HepG2 (cell line): ENCODE results near the gene POLR3K. TPM values are rescaled to one million over a fixed set of nuclear protein-coding genes. Genes with fewer than 3 reads are reported as not detected.
A peak's percentile ranks its signal among the peaks of the same experiment; 100 is the strongest.

Experiments used
- AGO2 ChIP-seq: fragments of 200-400 bp; formaldehyde crosslinking; optimal IDR thresholded peaks from 2 replicates; pipeline ENCODE3; 2017; ENCODE audit warnings: mild to moderate bottlenecking, low read depth, low read length, moderate library complexity
- ARID2 ChIP-seq: sonication (generic); formaldehyde crosslinking; IDR thresholded peaks from 2 replicates; pipeline ENCODE4 v1.8.1; 2022; ENCODE audit warnings: mild to moderate bottlenecking, missing genetic modification reagents, borderline replicate concordance
- ATAD3A ChIP-seq: sonication (generic); formaldehyde crosslinking; IDR thresholded peaks from 2 replicates; pipeline ENCODE4 v1.4.0; 2020; ENCODE audit warnings: missing genetic modification reagents
- BCLAF1 ChIP-seq: fragments of 450-650 bp; IDR thresholded peaks from 2 replicates; pipeline ENCODE4 v1.6.1; 2017; ENCODE audit warnings: mild to moderate bottlenecking
- BORCS8-MEF2B ChIP-seq: sonication (generic); formaldehyde crosslinking; IDR thresholded peaks from 2 replicates; pipeline ENCODE4 v1.8.0; 2022; ENCODE audit warnings: mild to moderate bottlenecking, missing genetic modification reagents
- GATAD2A ChIP-seq: IDR thresholded peaks from 2 replicates; pipeline ENCODE4 v1.6.1; 2016
- HMGA1 ChIP-seq: sonication (generic); formaldehyde crosslinking; conservative IDR thresholded peaks from 2 replicates; pipeline ENCODE4 v1.4.0; 2020; ENCODE audit warnings: missing genetic modification reagents
- ISX ChIP-seq: sonication (generic); formaldehyde crosslinking; conservative IDR thresholded peaks from 2 replicates; pipeline ENCODE4 v1.5.0; 2020; ENCODE audit warnings: missing genetic modification reagents
- MLLT10 ChIP-seq: sonication (generic); formaldehyde crosslinking; IDR thresholded peaks from 2 replicates; pipeline ENCODE4 v1.4.0; 2020; ENCODE audit warnings: missing genetic modification reagents
- TERF1 ChIP-seq: sonication (generic); formaldehyde crosslinking; IDR thresholded peaks from 2 replicates; pipeline ENCODE4 v1.8.0; 2022; ENCODE audit warnings: mild to moderate bottlenecking, missing genetic modification reagents, moderate library complexity
- ZNF138 ChIP-seq: sonication (generic); formaldehyde crosslinking; IDR thresholded peaks from 2 replicates; pipeline ENCODE4 v1.5.0; 2020; ENCODE audit warnings: mild to moderate bottlenecking, low read depth, missing genetic modification reagents
- ZNF160 ChIP-seq: sonication (generic); formaldehyde crosslinking; IDR thresholded peaks from 2 replicates; pipeline ENCODE4 v1.8.0; 2022; ENCODE audit warnings: mild to moderate bottlenecking, inconsistent platforms, missing genetic modification reagents
- ZNF350 ChIP-seq: sonication (generic); formaldehyde crosslinking; IDR thresholded peaks from 2 replicates; pipeline ENCODE4 v1.4.0; 2020; ENCODE audit warnings: mild to moderate bottlenecking, low read depth, missing genetic modification reagents, borderline replicate concordance
- polyA plus RNA-seq, 8 experiments: library from polyadenylated mRNA; depleted of rRNA in 3 of 8; stranded (reverse) in 7 of 8; unstranded in 1 of 8; fragments of >200 nt; fragmentation: Illumina TruSeq in 4 of 8; extraction: Trizol in 4 of 8; gene quantifications; 2 replicates each; pipeline versions ENCODE4 v1.2.1 to v1.2.3, GENCODE V29; 2011 to 2016; ENCODE audit warnings: low read depth in 4 of 8, missing spikeins in 1 of 8, mixed read lengths in 1 of 8; ENCODE audit not compliant: insufficient read depth in 1 of 8
- total RNA-seq, 5 experiments: library from RNA; depleted of rRNA; stranded (reverse); fragments of >200 nt; fragmentation: Illumina TruSeq; extraction: Trizol; gene quantifications; 2 replicates each; pipeline ENCODE4 v1.2.3, GENCODE V29; 2016; ENCODE audit warnings: low read depth in 1 of 5
- TF ChIP-seq, protein P1 (sequence below): sonication (generic); formaldehyde crosslinking; IDR thresholded peaks from 2 replicates; pipeline ENCODE4 v1.4.0; 2020; ENCODE audit warnings: missing genetic modification reagents
- TF ChIP-seq, protein P2 (sequence below): sonication (generic); formaldehyde crosslinking; IDR thresholded peaks from 2 replicates; pipeline ENCODE4 v1.8.0; 2022; ENCODE audit warnings: mild to moderate bottlenecking, missing genetic modification reagents, moderate library complexity
- TF ChIP-seq, protein P3 (sequence below): sonication (generic); formaldehyde crosslinking; IDR thresholded peaks from 2 replicates; pipeline ENCODE4 v1.5.0; 2020; ENCODE audit warnings: mild to moderate bottlenecking, missing genetic modification reagents
- TF ChIP-seq, protein P4 (sequence below): IDR thresholded peaks from 2 replicates; pipeline ENCODE4 v1.6.1; 2016; ENCODE audit warnings: mild to moderate bottlenecking

POLR3K gene
- total and polyA plus RNA-seq, 2 of the 13 experiments (the other 11 are each of a cell fraction or from before 2014, with no cell fraction given): 14.8 to 18.8 TPM

DNA sequence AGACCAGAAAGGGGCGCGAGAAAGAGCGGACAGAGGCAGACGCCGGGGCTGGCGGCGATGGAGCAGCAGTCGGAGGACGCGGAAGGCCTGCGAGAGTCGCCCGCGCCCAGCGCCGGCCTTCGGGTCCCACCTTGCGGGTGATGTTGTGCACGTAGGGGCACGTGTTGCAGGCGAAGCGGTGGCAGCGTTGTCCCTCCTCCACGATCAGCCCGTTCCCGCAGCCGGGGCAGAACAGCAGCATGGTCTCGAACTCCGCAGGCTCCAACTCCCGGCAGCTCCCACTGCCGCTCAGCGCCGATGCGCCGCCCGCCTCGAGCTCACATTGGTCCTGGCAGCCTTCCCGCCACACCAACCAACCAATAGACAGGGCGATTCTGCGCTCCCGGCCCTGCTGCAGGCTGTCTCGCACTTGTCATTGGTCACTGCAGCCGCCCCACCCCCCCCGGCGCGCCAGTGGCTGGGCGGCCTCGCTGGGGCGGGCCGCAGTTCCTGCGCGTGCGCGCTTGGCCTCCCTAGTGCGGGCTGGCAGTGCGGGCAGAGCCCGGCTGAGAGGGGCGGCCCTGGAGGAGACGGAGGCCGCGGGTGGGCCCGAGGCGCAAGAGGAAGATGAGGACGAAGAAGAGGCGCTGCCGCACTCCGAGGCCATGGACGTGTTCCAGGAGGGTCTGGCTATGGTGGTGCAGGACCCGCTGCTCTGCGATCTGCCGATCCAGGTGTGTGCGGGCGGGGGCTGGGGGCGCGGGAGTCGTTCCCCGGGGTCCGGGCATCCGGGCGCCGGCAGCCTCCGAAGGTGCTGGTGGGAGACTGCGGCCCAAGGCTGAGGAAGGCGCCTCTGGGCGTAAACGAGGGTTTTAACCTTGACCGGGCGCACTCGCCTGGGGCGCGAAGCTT lies at the start of gene POLR3K, which contains the start of gene SNRNP25 (continued):
- TF ChIP-seq ARID2 (no peak; the same call in 1 of the 2 replicates), AGO2 (peak; percentile 51), BORCS8-MEF2B (peak; percentile 45; the same call in 1 of the 2 replicates), ATAD3A (CRISPR knock-in tag) (no peak), BCLAF1 (no peak), ISX (CRISPR knock-in tag) (peak; percentile 73; the same call in 1 of the 2 replicates), ZNF160 (peak; percentile 63; the same call in 1 of the 2 replicates), MLLT10 (CRISPR knock-in tag) (no peak), ZNF138 (CRISPR knock-in tag) (peak; percentile 70), HMGA1 (no peak), GATAD2A (no peak), ZNF350 (CRISPR knock-in tag) (peak; percentile 23; the same call in 1 of the 2 replicates), TERF1 (CRISPR knock-in tag) (0 out of 2 replicates have a peak, but pooled peaks have one; percentile 53)
- TF ChIP-seq, protein P1, sequence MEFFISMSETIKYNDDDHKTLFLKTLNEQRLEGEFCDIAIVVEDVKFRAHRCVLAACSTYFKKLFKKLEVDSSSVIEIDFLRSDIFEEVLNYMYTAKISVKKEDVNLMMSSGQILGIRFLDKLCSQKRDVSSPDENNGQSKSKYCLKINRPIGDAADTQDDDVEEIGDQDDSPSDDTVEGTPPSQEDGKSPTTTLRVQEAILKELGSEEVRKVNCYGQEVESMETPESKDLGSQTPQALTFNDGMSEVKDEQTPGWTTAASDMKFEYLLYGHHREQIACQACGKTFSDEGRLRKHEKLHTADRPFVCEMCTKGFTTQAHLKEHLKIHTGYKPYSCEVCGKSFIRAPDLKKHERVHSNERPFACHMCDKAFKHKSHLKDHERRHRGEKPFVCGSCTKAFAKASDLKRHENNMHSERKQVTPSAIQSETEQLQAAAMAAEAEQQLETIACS (CRISPR knock-in tag): no peak
- TF ChIP-seq, protein P2, sequence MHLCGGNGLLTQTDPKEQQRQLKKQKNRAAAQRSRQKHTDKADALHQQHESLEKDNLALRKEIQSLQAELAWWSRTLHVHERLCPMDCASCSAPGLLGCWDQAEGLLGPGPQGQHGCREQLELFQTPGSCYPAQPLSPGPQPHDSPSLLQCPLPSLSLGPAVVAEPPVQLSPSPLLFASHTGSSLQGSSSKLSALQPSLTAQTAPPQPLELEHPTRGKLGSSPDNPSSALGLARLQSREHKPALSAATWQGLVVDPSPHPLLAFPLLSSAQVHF (CRISPR knock-in tag): no peak; the same call in 1 of the 2 replicates
- TF ChIP-seq, protein P3, sequence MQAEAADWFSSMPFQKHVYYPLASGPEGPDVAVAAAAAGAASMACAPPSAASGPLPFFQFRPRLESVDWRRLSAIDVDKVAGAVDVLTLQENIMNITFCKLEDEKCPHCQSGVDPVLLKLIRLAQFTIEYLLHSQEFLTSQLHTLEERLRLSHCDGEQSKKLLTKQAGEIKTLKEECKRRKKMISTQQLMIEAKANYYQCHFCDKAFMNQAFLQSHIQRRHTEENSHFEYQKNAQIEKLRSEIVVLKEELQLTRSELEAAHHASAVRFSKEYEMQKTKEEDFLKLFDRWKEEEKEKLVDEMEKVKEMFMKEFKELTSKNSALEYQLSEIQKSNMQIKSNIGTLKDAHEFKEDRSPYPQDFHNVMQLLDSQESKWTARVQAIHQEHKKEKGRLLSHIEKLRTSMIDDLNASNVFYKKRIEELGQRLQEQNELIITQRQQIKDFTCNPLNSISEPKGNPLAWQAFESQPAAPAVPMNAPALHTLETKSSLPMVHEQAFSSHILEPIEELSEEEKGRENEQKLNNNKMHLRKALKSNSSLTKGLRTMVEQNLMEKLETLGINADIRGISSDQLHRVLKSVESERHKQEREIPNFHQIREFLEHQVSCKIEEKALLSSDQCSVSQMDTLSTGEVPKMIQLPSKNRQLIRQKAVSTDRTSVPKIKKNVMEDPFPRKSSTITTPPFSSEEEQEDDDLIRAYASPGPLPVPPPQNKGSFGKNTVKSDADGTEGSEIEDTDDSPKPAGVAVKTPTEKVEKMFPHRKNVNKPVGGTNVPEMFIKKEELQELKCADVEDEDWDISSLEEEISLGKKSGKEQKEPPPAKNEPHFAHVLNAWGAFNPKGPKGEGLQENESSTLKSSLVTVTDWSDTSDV (CRISPR knock-in tag): no peak; the same call in 1 of the 2 replicates
- TF ChIP-seq, protein P4, sequence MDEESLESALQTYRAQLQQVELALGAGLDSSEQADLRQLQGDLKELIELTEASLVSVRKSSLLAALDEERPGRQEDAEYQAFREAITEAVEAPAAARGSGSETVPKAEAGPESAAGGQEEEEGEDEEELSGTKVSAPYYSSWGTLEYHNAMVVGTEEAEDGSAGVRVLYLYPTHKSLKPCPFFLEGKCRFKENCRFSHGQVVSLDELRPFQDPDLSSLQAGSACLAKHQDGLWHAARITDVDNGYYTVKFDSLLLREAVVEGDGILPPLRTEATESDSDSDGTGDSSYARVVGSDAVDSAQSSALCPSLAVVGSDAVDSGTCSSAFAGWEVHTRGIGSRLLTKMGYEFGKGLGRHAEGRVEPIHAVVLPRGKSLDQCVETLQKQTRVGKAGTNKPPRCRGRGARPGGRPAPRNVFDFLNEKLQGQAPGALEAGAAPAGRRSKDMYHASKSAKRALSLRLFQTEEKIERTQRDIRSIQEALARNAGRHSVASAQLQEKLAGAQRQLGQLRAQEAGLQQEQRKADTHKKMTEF (CRISPR knock-in tag): 0 out of 2 replicates have a peak, but pooled peaks have one; percentile 47
